K562 (cell line): ENCODE measurements around the gene SHBG. TPM values are rescaled to one million over a fixed set of nuclear protein-coding genes. Genes with fewer than 3 reads are reported as not detected.
A peak's percentile ranks its signal among the peaks of the same experiment; 100 is the strongest.

Source experiments
- BRF1 ChIP-seq: IDR thresholded peaks from 3 replicates; pipeline ENCODE4 v1.6.1; 2011; ENCODE audit warnings: borderline replicate concordance, mild to moderate bottlenecking; ENCODE audit not compliant: insufficient read length; ENCODE audit errors: extremely low read depth
- CC2D1A ChIP-seq: fragments of 450-650 bp; IDR thresholded peaks from 2 replicates; pipeline ENCODE4 v1.6.1; 2017; ENCODE audit warnings: mild to moderate bottlenecking
- CCNT2 ChIP-seq: IDR thresholded peaks from 2 replicates; pipeline ENCODE4 v1.6.1; 2011; ENCODE audit warnings: borderline replicate concordance, low read depth, mild to moderate bottlenecking, moderate library complexity, mixed read lengths, low read length; ENCODE audit not compliant: insufficient read length; ENCODE audit errors: extremely low read depth
- EGR1 ChIP-seq: fragments of 450-650 bp; conservative IDR thresholded peaks from 2 replicates; pipeline ENCODE4 v1.6.1; 2017; ENCODE audit warnings: mild to moderate bottlenecking
- FOXK2 ChIP-seq, 2 experiments: fragments of 450-650 bp; IDR thresholded peaks in 1 of 2; conservative IDR thresholded peaks in 1 of 2; 2 replicates each; pipeline ENCODE4 v1.6.1; 2016; ENCODE audit warnings: low read depth in 2 of 2, mild to moderate bottlenecking in 1 of 2
- HDAC8 ChIP-seq: fragments of 450-650 bp; IDR thresholded peaks from 2 replicates; pipeline ENCODE4 v1.6.1; 2016; ENCODE audit warnings: mild to moderate bottlenecking, missing genetic modification characterization, moderate library complexity, missing compliant biosample characterization
- HINFP ChIP-seq: fragments of 450-650 bp; conservative IDR thresholded peaks from 2 replicates; pipeline ENCODE4 v1.6.1; 2016; ENCODE audit warnings: missing genetic modification characterization, low read depth, mild to moderate bottlenecking, control low read depth, missing compliant biosample characterization
- KHSRP ChIP-seq: fragments of 450-650 bp; IDR thresholded peaks from 2 replicates; pipeline ENCODE4 v1.6.1; 2017
- NR4A1 ChIP-seq, 2 experiments: fragments of 250-450 bp in 1 of 2; fragments of 450-650 bp in 1 of 2; sonication (Bioruptor Pico) in 1 of 2; IDR thresholded peaks; 2 replicates each; pipeline versions ENCODE4 v1.4.0 to v1.6.1; 2016 to 2020; ENCODE audit warnings: mild to moderate bottlenecking in 2 of 2, missing compliant biosample characterization in 1 of 2, missing genetic modification characterization in 1 of 2, moderate library complexity in 1 of 2
- RAD21 ChIP-seq, 2 experiments: fragments of 250-450 bp in 1 of 2; fragments of 450-650 bp in 1 of 2; sonication (Bioruptor Pico) in 1 of 2; formaldehyde crosslinking in 1 of 2; IDR thresholded peaks in 1 of 2; conservative IDR thresholded peaks in 1 of 2; 2 replicates each; pipeline versions ENCODE4 v1.4.0 to v1.8.0; 2020 to 2022; ENCODE audit warnings: mild to moderate bottlenecking in 2 of 2, moderate library complexity in 1 of 2
- ZEB2 ChIP-seq: fragments of 450-650 bp; IDR thresholded peaks from 2 replicates; pipeline ENCODE4 v1.6.1; 2016
- ZFX ChIP-seq: sonication (generic); formaldehyde crosslinking; IDR thresholded peaks from 2 replicates; pipeline ENCODE4 v1.8.0; 2022; ENCODE audit warnings: mild to moderate bottlenecking, missing genetic modification reagents, moderate library complexity
- ZNF24 ChIP-seq: fragments of 450-650 bp; IDR thresholded peaks from 2 replicates; pipeline ENCODE4 v1.6.1; 2016
- ZNF282 ChIP-seq: sonication (generic); formaldehyde crosslinking; IDR thresholded peaks from 2 replicates; pipeline ENCODE4 v1.8.1; 2023; ENCODE audit warnings: missing genetic modification reagents
- polyA plus RNA-seq, 8 experiments: library from polyadenylated mRNA; depleted of rRNA in 4 of 8; stranded (reverse) in 5 of 8; unstranded in 3 of 8; fragments of >200 nt; fragmentation: Nextera tagmentation in 2 of 8; fragmentation: Illumina TruSeq in 1 of 8; extraction: Ambion mirVana in 2 of 8; extraction: Trizol in 1 of 8; gene quantifications; 2 replicates each; pipeline versions ENCODE4 v1.2.1 to v1.2.3, GENCODE V29; 2011 to 2014; ENCODE audit warnings: inconsistent platforms in 1 of 8, missing spikeins in 1 of 8
- total RNA-seq, 7 experiments: library from RNA; depleted of rRNA in 6 of 7; stranded (reverse); fragments of >200 nt in 6 of 7; fragmentation: Illumina TruSeq in 2 of 7; extraction: Trizol in 2 of 7; gene quantifications; 2 replicates each; pipeline versions ENCODE4 v1.2.1 to v1.2.3, GENCODE V29; 2011 to 2021; ENCODE audit warnings: low replicate concordance in 1 of 7
- TF ChIP-seq, protein P1 (sequence below): fragments of 250-450 bp; sonication (Bioruptor Pico); IDR thresholded peaks from 2 replicates; pipeline ENCODE4 v1.8.0; 2022; ENCODE audit warnings: moderate library complexity, mild to moderate bottlenecking, inconsistent platforms
- TF ChIP-seq, protein P2 (sequence below), 3 experiments: IDR thresholded peaks in 2 of 3; conservative IDR thresholded peaks in 1 of 3; 2 replicates each; pipeline ENCODE4 v1.5.1; 2011 to 2012; ENCODE audit warnings: low read length in 3 of 3, mild to moderate bottlenecking in 3 of 3, control low read depth in 2 of 3, improper control_type of control experiment in 1 of 3, inconsistent platforms in 1 of 3, low read depth in 1 of 3, mixed read lengths in 1 of 3, moderate library complexity in 1 of 3; ENCODE audit not compliant: insufficient read depth in 2 of 3

Gene SHBG
- total and polyA plus RNA-seq, 9 of the 15 experiments (the other 6 are each of a cell fraction or from before 2014, with no cell fraction given), result not detected

GRCh38 chr17:7632492-7632894 is 2.6 kb downstream of the SHBG start (continued):
- no peak for TF ChIP-seq NR4A1 (CRISPR knock-in tag; IDR thresholded peaks at IDR 0.05)
- no peak for TF ChIP-seq NR4A1 (tag; IDR thresholded peaks at IDR 0.05)
- TF ChIP-seq ZNF282 (CRISPR knock-in tag), result no peak
- peak; percentile 67; the same call in 1 of the 2 replicates for TF ChIP-seq HINFP (tag)
- TF ChIP-seq CC2D1A, result 0 out of 2 replicates have a peak, but pooled peaks have one; percentile 20
- 0 out of 4 replicates have a peak, but pooled peaks of 1 of the 2 experiments have one; percentile 21 for TF ChIP-seq FOXK2 (conservative IDR thresholded peaks at IDR 0.05 in 1 of 2, IDR thresholded peaks at IDR 0.05 in 1 of 2; ENCODE audit: low read depth in 2 of 2)
- TF ChIP-seq, protein P1, sequence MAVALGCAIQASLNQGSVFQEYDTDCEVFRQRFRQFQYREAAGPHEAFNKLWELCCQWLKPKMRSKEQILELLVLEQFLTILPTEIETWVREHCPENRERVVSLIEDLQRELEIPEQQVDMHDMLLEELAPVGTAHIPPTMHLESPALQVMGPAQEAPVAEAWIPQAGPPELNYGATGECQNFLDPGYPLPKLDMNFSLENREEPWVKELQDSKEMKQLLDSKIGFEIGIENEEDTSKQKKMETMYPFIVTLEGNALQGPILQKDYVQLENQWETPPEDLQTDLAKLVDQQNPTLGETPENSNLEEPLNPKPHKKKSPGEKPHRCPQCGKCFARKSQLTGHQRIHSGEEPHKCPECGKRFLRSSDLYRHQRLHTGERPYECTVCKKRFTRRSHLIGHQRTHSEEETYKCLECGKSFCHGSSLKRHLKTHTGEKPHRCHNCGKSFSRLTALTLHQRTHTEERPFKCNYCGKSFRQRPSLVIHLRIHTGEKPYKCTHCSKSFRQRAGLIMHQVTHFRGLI (CRISPR knock-in tag), result no peak
- no peak for TF ChIP-seq BRF1
- TF ChIP-seq RAD21 (CRISPR knock-in tag; conservative IDR thresholded peaks at IDR 0.05 in 1 of 2, IDR thresholded peaks at IDR 0.05 in 1 of 2), result peak; percentile 35 to 62; a peak in 3 of 4 replicates
- TF ChIP-seq KHSRP, result no peak
- 0 out of 2 replicates have a peak, but pooled peaks have one; percentile 11 for TF ChIP-seq ZNF24
- TF ChIP-seq, protein P2, sequence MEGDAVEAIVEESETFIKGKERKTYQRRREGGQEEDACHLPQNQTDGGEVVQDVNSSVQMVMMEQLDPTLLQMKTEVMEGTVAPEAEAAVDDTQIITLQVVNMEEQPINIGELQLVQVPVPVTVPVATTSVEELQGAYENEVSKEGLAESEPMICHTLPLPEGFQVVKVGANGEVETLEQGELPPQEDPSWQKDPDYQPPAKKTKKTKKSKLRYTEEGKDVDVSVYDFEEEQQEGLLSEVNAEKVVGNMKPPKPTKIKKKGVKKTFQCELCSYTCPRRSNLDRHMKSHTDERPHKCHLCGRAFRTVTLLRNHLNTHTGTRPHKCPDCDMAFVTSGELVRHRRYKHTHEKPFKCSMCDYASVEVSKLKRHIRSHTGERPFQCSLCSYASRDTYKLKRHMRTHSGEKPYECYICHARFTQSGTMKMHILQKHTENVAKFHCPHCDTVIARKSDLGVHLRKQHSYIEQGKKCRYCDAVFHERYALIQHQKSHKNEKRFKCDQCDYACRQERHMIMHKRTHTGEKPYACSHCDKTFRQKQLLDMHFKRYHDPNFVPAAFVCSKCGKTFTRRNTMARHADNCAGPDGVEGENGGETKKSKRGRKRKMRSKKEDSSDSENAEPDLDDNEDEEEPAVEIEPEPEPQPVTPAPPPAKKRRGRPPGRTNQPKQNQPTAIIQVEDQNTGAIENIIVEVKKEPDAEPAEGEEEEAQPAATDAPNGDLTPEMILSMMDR (IDR thresholded peaks at IDR 0.05 in 2 of 3, conservative IDR thresholded peaks at IDR 0.05 in 1 of 3; ENCODE audit: insufficient read depth in 2 of 3, low read depth in 1 of 3, low read length in 3 of 3), result peak; percentile 65 to 76 (median 71)
- no peak for TF ChIP-seq CCNT2
- TF ChIP-seq ZEB2, result 0 out of 2 replicates have a peak, but pooled peaks have one; percentile 15
- no peak for TF ChIP-seq EGR1
- peak; percentile 64 for TF ChIP-seq ZFX (CRISPR knock-in tag)
- no peak for TF ChIP-seq HDAC8 (tag)
